Measurements from ENCODE around the gene RGMB.
"Not testable (repeated sequence)": the region's sequence is repeated elsewhere in the genome, so short reads cannot be mapped to it uniquely, and the experiment has no call there.

Gene RGMB

GRCh38 chr5:98773464-98774191 lies at the start of gene RGMB:
Gene RGMB (plus strand): TSS chr5:98773663. CDS start chr5:98774071, 408 bp downstream.
- peak; percentile 80 for DNase-seq (ENCODE audit: low read depth)

GRCh38 chr5:98726258-98726657 lies 47.2 kb upstream of the RGMB start:
- DNase-seq (ENCODE audit: low read depth), result no peak

GRCh38 chr5:98727686-98728085 lies 45.8 kb upstream of the RGMB start:
- DNase-seq (ENCODE audit: low read depth), result no peak

- no peak for DNase-seq (ENCODE audit: low read depth)
Measured at GRCh38 chr5:98734646-98735045, 38.8 kb upstream of the RGMB start.

- DNase-seq (ENCODE audit: low read depth), result no peak
Measured at GRCh38 chr5:98735806-98736507, 37.5 kb upstream of the RGMB start.

- no peak for DNase-seq (ENCODE audit: low read depth)
Measured at GRCh38 chr5:98736753-98737152, 36.7 kb upstream of the RGMB start.

- not testable (repeated sequence) for DNase-seq (ENCODE audit: low read depth)
Measured at GRCh38 chr5:98737441-98737840, 36.0 kb upstream of the RGMB start.

GRCh38 chr5:98738481-98739149 lies 34.8 kb upstream of the RGMB start:
- DNase-seq (ENCODE audit: low read depth), result not testable (repeated sequence)

- no peak for DNase-seq (ENCODE audit: low read depth)
Measured at GRCh38 chr5:98741926-98742325, 31.5 kb upstream of the RGMB start.

GRCh38 chr5:98742396-98743073 lies 30.9 kb upstream of the RGMB start:
- DNase-seq (ENCODE audit: low read depth), result no peak

GRCh38 chr5:98748259-98748658 lies 25.2 kb upstream of the RGMB start:
- not testable (repeated sequence) for DNase-seq (ENCODE audit: low read depth)

- DNase-seq (ENCODE audit: low read depth), result no peak
Measured at GRCh38 chr5:98749046-98749445, 24.4 kb upstream of the RGMB start.

- no peak for DNase-seq (ENCODE audit: low read depth)
Measured at GRCh38 chr5:98750693-98751092, 22.8 kb upstream of the RGMB start.

- not testable (repeated sequence) for DNase-seq (ENCODE audit: low read depth)
Measured at GRCh38 chr5:98752331-98752730, 21.1 kb upstream of the RGMB start.

GRCh38 chr5:98752801-98753200 lies 20.7 kb upstream of the RGMB start:
- DNase-seq (ENCODE audit: low read depth), result not testable (repeated sequence)

- DNase-seq (ENCODE audit: low read depth), result no peak
Measured at GRCh38 chr5:98753507-98753906, 20.0 kb upstream of the RGMB start.

- DNase-seq (ENCODE audit: low read depth), result no peak
Measured at GRCh38 chr5:98755406-98755805, 18.1 kb upstream of the RGMB start.

- no peak for DNase-seq (ENCODE audit: low read depth)
Measured at GRCh38 chr5:98757978-98758377, 15.5 kb upstream of the RGMB start.

- DNase-seq (ENCODE audit: low read depth), result no peak
Measured at GRCh38 chr5:98763001-98763630, 10.3 kb upstream of the RGMB start.

GRCh38 chr5:98765815-98766214 lies 7.6 kb upstream of the RGMB start:
- DNase-seq (ENCODE audit: low read depth), result no peak

GRCh38 chr5:98767581-98767980 lies 5.9 kb upstream of the RGMB start:
- no peak for DNase-seq (ENCODE audit: low read depth)
